Glutamatergic neuron (in vitro differentiated cells): ENCODE measurements around the gene LRRC7. TPM values are rescaled to one million over a fixed set of nuclear protein-coding genes. Genes with fewer than 3 reads are reported as not detected.

Experiments
- DNase-seq: peaks from one replicate; pipeline ENCODE4 v3.0.0; 2022
- H3K27ac Mint-ChIP-seq: one replicate; pipeline ENCODE4 v1.8.0; 2020; ENCODE audit warnings: mild to moderate bottlenecking, mixed read lengths, inconsistent platforms; ENCODE audit not compliant: unreplicated experiment
- H3K27me3 Mint-ChIP-seq: one replicate; pipeline ENCODE4 v1.8.0; 2020; ENCODE audit warnings: mild to moderate bottlenecking, moderate library complexity, mixed read lengths, inconsistent platforms; ENCODE audit not compliant: unreplicated experiment
- H3K36me3 Mint-ChIP-seq: one replicate; pipeline ENCODE4 v1.8.0; 2020; ENCODE audit warnings: mild to moderate bottlenecking, mixed read lengths, inconsistent platforms; ENCODE audit not compliant: unreplicated experiment
- H3K4me1 Mint-ChIP-seq: one replicate; pipeline ENCODE4 v1.8.0; 2020; ENCODE audit warnings: mild to moderate bottlenecking, low read depth, mixed read lengths, inconsistent platforms; ENCODE audit not compliant: unreplicated experiment
- H3K4me3 Mint-ChIP-seq: one replicate; pipeline ENCODE4 v1.8.0; 2020; ENCODE audit warnings: mild to moderate bottlenecking, mixed read lengths, inconsistent platforms; ENCODE audit not compliant: unreplicated experiment
- H3K9me3 Mint-ChIP-seq: one replicate; pipeline ENCODE4 v1.8.0; 2020; ENCODE audit warnings: mild to moderate bottlenecking, moderate library complexity, mixed read lengths, inconsistent platforms; ENCODE audit not compliant: unreplicated experiment
- total RNA-seq: library from RNA; stranded (reverse); fragmentation: NEBNext Ultra II Directional; extraction: Animal tissue kit (Norgen Biotek cat#: 25700); gene quantifications from one replicate; pipeline ENCODE4 v1.2.1, GENCODE V29; 2021; ENCODE audit not compliant: unreplicated experiment
- TF ChIP-seq, protein P1 (sequence below): fragments of 200-600 bp; sonication (generic); IDR thresholded peaks from one replicate; pipeline ENCODE4 v1.5.0; 2021; ENCODE audit not compliant: partially characterized antibody, unreplicated experiment

Gene LRRC7
- total RNA-seq, 1 donor from 2014 or later, result 19.1 TPM

- Mint-ChIP-seq H3K4me1 (no peaks in the 10 kb centered on the region), H3K36me3 (no peaks in the 10 kb centered on the region), H3K27ac (no peak overlapping the region), H3K9me3 (no peaks in the 10 kb centered on the region), H3K27me3 (no peaks in the 10 kb centered on the region), H3K4me3 (no peak overlapping the region)
- TF ChIP-seq, protein P1, sequence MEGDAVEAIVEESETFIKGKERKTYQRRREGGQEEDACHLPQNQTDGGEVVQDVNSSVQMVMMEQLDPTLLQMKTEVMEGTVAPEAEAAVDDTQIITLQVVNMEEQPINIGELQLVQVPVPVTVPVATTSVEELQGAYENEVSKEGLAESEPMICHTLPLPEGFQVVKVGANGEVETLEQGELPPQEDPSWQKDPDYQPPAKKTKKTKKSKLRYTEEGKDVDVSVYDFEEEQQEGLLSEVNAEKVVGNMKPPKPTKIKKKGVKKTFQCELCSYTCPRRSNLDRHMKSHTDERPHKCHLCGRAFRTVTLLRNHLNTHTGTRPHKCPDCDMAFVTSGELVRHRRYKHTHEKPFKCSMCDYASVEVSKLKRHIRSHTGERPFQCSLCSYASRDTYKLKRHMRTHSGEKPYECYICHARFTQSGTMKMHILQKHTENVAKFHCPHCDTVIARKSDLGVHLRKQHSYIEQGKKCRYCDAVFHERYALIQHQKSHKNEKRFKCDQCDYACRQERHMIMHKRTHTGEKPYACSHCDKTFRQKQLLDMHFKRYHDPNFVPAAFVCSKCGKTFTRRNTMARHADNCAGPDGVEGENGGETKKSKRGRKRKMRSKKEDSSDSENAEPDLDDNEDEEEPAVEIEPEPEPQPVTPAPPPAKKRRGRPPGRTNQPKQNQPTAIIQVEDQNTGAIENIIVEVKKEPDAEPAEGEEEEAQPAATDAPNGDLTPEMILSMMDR, result no peak
- DNase-seq, result no peak
These were observed 105.6 kb downstream of the LRRC7 start for GRCh38 chr1:69673321-69673720.

GRCh38 chr1:69679965-69680364, 112.2 kb downstream of the LRRC7 start:
- TF ChIP-seq, protein P1, result no peak
- Mint-ChIP-seq H3K27ac (no peak overlapping the region), H3K9me3 (no peaks in the 10 kb centered on the region), H3K27me3 (peaks cover 1% of the 10 kb centered on the region), H3K4me3 (no peak overlapping the region), H3K4me1 (no peaks in the 10 kb centered on the region), H3K36me3 (no peaks in the 10 kb centered on the region)
- DNase-seq, result no peak

- DNase-seq, result no peak
- no peaks in the 10 kb centered on the region for H3K4me1 Mint-ChIP-seq
- TF ChIP-seq, protein P1, result peak; percentile 7
These were observed 118.8 kb downstream of the LRRC7 start for GRCh38 chr1:69686367-69686984.

DNA sequence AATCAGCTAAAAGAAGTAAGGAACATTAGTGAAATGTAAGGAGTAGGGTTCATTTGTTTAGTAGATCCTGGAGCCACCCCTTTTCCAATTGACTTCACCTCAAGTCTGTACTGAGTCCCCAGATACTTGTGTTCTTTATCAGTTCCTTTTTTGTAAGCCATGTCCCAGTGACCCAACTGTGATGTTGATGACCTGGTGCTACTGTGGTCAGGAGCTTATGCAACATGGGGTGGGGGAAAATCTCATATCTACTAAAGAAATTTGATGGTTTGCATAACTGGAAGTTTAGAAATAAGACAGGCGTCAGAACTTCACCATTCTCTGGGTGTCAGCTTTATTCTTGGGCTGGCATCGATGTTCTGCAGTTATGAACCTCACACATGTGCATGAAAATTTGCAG, 120.5 kb downstream of the LRRC7 start:
- peaks cover 1% of the 10 kb centered on the region for H3K27me3 Mint-ChIP-seq
- H3K9me3 Mint-ChIP-seq, result no peaks in the 10 kb centered on the region

More at GRCh38 chr1:69686367-69686984, 118.8 kb downstream of the LRRC7 start:
- no peak overlapping the region for H3K27ac Mint-ChIP-seq
- H3K4me3 Mint-ChIP-seq, result no peak overlapping the region
- peaks cover 1% of the 10 kb centered on the region for H3K27me3 Mint-ChIP-seq
- no peaks in the 10 kb centered on the region for H3K9me3 Mint-ChIP-seq
- peaks cover 7% of the 10 kb centered on the region for H3K36me3 Mint-ChIP-seq

DNA sequence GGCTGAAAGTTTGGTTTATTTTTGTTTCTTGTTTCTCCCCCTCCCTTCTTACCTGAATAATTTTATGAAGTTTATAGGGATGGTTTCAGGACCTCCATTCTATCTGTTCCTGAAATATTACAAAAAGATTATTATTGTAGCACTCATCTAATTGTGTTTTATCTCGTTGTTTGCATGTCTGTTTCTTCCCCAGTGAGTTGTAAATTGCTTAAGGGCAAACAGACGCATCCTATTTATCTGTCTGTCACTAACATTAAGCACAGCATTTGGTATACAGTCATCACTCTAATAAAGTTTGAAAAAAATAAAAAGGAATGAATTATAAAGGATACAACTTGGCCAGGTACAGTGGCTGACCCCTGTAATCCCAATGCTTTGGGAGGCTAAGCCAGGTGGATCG, 123.5 kb downstream of the LRRC7 start:
- H3K4me1 Mint-ChIP-seq, result no peaks in the 10 kb centered on the region
- TF ChIP-seq, protein P1, result no peak
- no peak overlapping the region for H3K27ac Mint-ChIP-seq
- no peaks in the 10 kb centered on the region for H3K27me3 Mint-ChIP-seq
- no peak for DNase-seq
- no peak overlapping the region for H3K4me3 Mint-ChIP-seq
- H3K36me3 Mint-ChIP-seq, result peaks cover 5% of the 10 kb centered on the region
- no peaks in the 10 kb centered on the region for H3K9me3 Mint-ChIP-seq

More for the DNA sequence above, 120.5 kb downstream of the LRRC7 start:
- Mint-ChIP-seq H3K27ac (no peak overlapping the region), H3K36me3 (peaks cover 7% of the 10 kb centered on the region), H3K4me3 (no peak overlapping the region), H3K4me1 (no peaks in the 10 kb centered on the region)
- TF ChIP-seq, protein P1, result no peak
- no peak for DNase-seq
